IPS-18c (cell line): ENCODE data around the gene AP2A2.

Experiments used
- H3K4me3 ChIP-seq: 2 replicates; pipeline ENCODE4 v1.7.0; 2013; ENCODE audit warnings: low read depth, mild to moderate bottlenecking, low read length, moderate library complexity; ENCODE audit not compliant: insufficient read depth
- H3K9me3 ChIP-seq: one replicate; pipeline ENCODE4 v1.6.1; 2013; ENCODE audit warnings: mild to moderate bottlenecking, low read length, moderate library complexity; ENCODE audit not compliant: control insufficient read depth, insufficient read depth

The AP2A2 gene

GRCh38 chr11:912266-912665 lies 13.4 kb upstream of the AP2A2 start:
- no peak overlapping the region for H3K4me3 ChIP-seq
- peaks cover 2% of the 10 kb centered on the region for H3K9me3 ChIP-seq

- H3K4me3 ChIP-seq, result no peak overlapping the region
- peaks cover 2% of the 10 kb centered on the region for H3K9me3 ChIP-seq
Measured at GRCh38 chr11:913043-913442, 12.6 kb upstream of the AP2A2 start.

GRCh38 chr11:914204-914603 lies 11.5 kb upstream of the AP2A2 start:
- Histone ChIP-seq H3K4me3 (no peak overlapping the region), H3K9me3 (peaks cover 2% of the 10 kb centered on the region)

- Histone ChIP-seq H3K9me3 (peaks cover 2% of the 10 kb centered on the region), H3K4me3 (no peak overlapping the region)
Measured at GRCh38 chr11:914747-915501, 10.7 kb upstream of the AP2A2 start.

GRCh38 chr11:917426-917825 lies 8.2 kb upstream of the AP2A2 start:
- H3K4me3 ChIP-seq, result no peak overlapping the region
- peaks cover 2% of the 10 kb centered on the region for H3K9me3 ChIP-seq

- Histone ChIP-seq H3K4me3 (no peak overlapping the region), H3K9me3 (no peaks in the 10 kb centered on the region)
Measured at GRCh38 chr11:921921-922678, 3.6 kb upstream of the AP2A2 start.

- H3K4me3 ChIP-seq, result no peak overlapping the region
- H3K9me3 ChIP-seq, result no peaks in the 10 kb centered on the region
Measured at GRCh38 chr11:923691-924405, 1.8 kb upstream of the AP2A2 start.

- Histone ChIP-seq H3K9me3 (no peaks in the 10 kb centered on the region), H3K4me3 (no peak overlapping the region)
Measured at GRCh38 chr11:924406-925157, 1.1 kb upstream of the AP2A2 start.

GRCh38 chr11:925158-925495 lies 543 bp upstream of the AP2A2 start:
- H3K9me3 ChIP-seq, result no peaks in the 10 kb centered on the region
- H3K4me3 ChIP-seq, result peak overlapping the region; percentile 40; the same call in 1 of the 2 replicates

GRCh38 chr11:926341-926916 lies 759 bp downstream of the AP2A2 start:
- Histone ChIP-seq H3K4me3 (peak overlapping the region; percentile 84), H3K9me3 (no peaks in the 10 kb centered on the region)

GRCh38 chr11:927871-928270 lies 2.2 kb downstream of the AP2A2 start:
- H3K4me3 ChIP-seq, result no peak overlapping the region
- no peaks in the 10 kb centered on the region for H3K9me3 ChIP-seq

GRCh38 chr11:928786-929185 lies 3.1 kb downstream of the AP2A2 start:
- Histone ChIP-seq H3K4me3 (no peak overlapping the region), H3K9me3 (no peaks in the 10 kb centered on the region)

GRCh38 chr11:929405-929804 lies 3.7 kb downstream of the AP2A2 start:
- Histone ChIP-seq H3K4me3 (no peak overlapping the region), H3K9me3 (no peaks in the 10 kb centered on the region)

- H3K4me3 ChIP-seq, result no peak overlapping the region
- H3K9me3 ChIP-seq, result no peaks in the 10 kb centered on the region
Measured at GRCh38 chr11:931385-931784, 5.7 kb downstream of the AP2A2 start.

- H3K4me3 ChIP-seq, result no peak overlapping the region
- no peaks in the 10 kb centered on the region for H3K9me3 ChIP-seq
Measured at GRCh38 chr11:932435-932834, 6.8 kb downstream of the AP2A2 start.

- Histone ChIP-seq H3K9me3 (no peaks in the 10 kb centered on the region), H3K4me3 (no peak overlapping the region)
Measured at GRCh38 chr11:933142-933851, 7.6 kb downstream of the AP2A2 start.

GRCh38 chr11:933936-934335 lies 8.3 kb downstream of the AP2A2 start:
- H3K4me3 ChIP-seq, result no peak overlapping the region
- no peaks in the 10 kb centered on the region for H3K9me3 ChIP-seq
